MCF 10A (cell line): ENCODE measurements around the gene VWF. TPM values are rescaled to one million over a fixed set of nuclear protein-coding genes. Genes with fewer than 3 reads are reported as not detected.

Experiments used
- BruUV-seq: library from RNA; stranded (reverse); fragments of 400-500 nt; replicated peaks from 2 replicates; lab custom pipeline; 2021; lab: Mats Ljungman, UMichigan
- CTCF ChIA-PET: fragments of 300-600 bp; sonication (Branson Sonifier 250); formaldehyde crosslinking; extraction: SDS; loops from one replicate; lab custom pipeline; 2021; ENCODE audit warnings: antibody characterized with exemption, inconsistent platforms; lab: Yijun Ruan, JAX
- POLR2A ChIA-PET: fragments of 300-600, 350-650 bp; sonication (Branson Sonifier 250); formaldehyde crosslinking; extraction: SDS; loops from one replicate; lab custom pipeline; 2020; ENCODE audit warnings: antibody characterized with exemption, inconsistent platforms; lab: Yijun Ruan, JAX
- DNase-seq: peaks from one replicate; pipeline ENCODE4 v3.0.0-alpha.2; 2018; ENCODE audit not compliant: unreplicated experiment
- H3K27ac Mint-ChIP-seq: one replicate; pipeline ENCODE4 v1.8.0; 2022; ENCODE audit warnings: mild to moderate bottlenecking, low read depth, mixed read lengths; ENCODE audit not compliant: unreplicated experiment
- H3K27me3 Mint-ChIP-seq: one replicate; pipeline ENCODE4 v1.8.0; 2022; ENCODE audit warnings: mixed read lengths; ENCODE audit not compliant: insufficient read depth, unreplicated experiment
- H3K36me3 Mint-ChIP-seq: one replicate; pipeline ENCODE4 v1.8.0; 2022; ENCODE audit warnings: mild to moderate bottlenecking, moderate library complexity, mixed read lengths; ENCODE audit not compliant: insufficient read depth, unreplicated experiment
- H3K4me1 Mint-ChIP-seq: one replicate; pipeline ENCODE4 v1.8.0; 2022; ENCODE audit warnings: mixed read lengths; ENCODE audit not compliant: insufficient read depth, unreplicated experiment
- H3K4me3 Mint-ChIP-seq: one replicate; pipeline ENCODE4 v1.8.0; 2022; ENCODE audit warnings: mild to moderate bottlenecking, moderate library complexity, mixed read lengths; ENCODE audit not compliant: unreplicated experiment
- H3K9me3 Mint-ChIP-seq: one replicate; pipeline ENCODE4 v1.8.0; 2022; ENCODE audit warnings: mixed read lengths; ENCODE audit not compliant: unreplicated experiment
- intact Hi-C: fragments of 100-400 bp; cut with micrococcal nuclease; formaldehyde crosslinking; loops from 2 replicates; pipeline ENCODE4 v1.14.1; 2022
- total RNA-seq: library from RNA; stranded (reverse); gene quantifications from 2 replicates; pipeline ENCODE4 v1.2.3, GENCODE V29; 2022
- TF ChIP-seq, protein P1 (sequence below): fragments of 200-600 bp; IDR thresholded peaks from one replicate; pipeline ENCODE4 v1.8.0; 2022; ENCODE audit warnings: antibody characterized with exemption, mild to moderate bottlenecking; ENCODE audit not compliant: unreplicated experiment

VWF gene
- total RNA-seq, 1 experiment from 2014 or later: not detected

DNA sequence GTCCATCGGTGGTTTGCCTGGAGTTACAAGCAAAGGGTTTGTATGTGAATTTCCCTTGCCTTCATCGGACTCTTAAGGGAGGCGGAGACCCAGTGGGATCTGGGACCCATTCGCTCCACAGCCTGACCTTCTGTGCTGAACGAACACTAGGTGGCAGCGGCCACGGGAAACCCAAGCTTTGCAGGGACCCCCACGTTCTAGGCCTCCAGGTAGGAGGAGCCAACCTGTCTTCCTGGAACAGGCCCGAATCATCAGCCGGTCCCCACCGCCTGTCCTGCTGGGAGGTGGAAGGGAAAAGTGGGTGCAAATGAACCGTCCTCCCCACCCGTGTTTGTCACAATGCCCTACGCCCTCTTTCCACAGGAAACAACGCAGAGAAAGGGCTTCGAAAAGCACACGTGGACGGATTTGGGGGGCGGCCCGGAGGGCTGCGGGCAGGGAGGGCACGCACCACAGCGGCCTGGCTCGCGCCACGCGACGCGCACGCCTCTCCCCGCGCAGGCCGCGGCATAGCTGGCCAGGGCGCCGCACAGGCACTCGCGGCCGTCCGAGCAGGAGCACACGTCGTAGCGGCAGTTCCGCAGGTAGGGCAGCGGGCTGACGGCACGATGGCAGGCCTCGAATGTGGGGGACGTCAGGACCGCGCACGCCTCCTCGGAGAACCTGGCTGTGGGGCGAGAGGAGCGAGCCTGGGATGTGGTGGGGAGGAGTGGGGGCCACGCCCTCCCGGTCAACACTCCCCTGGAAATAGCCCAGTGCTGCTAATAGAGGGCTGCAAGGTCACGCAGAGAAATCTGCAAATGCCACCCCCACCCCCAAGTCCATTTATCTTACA lies 67.8 kb downstream of the VWF start:
- BruUV-seq: no TSS peak
- Mint-ChIP-seq H3K27ac (no peak overlapping the region), H3K4me1 (no peaks in the 10 kb centered on the region), H3K4me3 (no peak overlapping the region), H3K9me3 (no peaks in the 10 kb centered on the region), H3K36me3 (no peaks in the 10 kb centered on the region), H3K27me3 (no peaks in the 10 kb centered on the region)
- TF ChIP-seq, protein P1, sequence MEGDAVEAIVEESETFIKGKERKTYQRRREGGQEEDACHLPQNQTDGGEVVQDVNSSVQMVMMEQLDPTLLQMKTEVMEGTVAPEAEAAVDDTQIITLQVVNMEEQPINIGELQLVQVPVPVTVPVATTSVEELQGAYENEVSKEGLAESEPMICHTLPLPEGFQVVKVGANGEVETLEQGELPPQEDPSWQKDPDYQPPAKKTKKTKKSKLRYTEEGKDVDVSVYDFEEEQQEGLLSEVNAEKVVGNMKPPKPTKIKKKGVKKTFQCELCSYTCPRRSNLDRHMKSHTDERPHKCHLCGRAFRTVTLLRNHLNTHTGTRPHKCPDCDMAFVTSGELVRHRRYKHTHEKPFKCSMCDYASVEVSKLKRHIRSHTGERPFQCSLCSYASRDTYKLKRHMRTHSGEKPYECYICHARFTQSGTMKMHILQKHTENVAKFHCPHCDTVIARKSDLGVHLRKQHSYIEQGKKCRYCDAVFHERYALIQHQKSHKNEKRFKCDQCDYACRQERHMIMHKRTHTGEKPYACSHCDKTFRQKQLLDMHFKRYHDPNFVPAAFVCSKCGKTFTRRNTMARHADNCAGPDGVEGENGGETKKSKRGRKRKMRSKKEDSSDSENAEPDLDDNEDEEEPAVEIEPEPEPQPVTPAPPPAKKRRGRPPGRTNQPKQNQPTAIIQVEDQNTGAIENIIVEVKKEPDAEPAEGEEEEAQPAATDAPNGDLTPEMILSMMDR: no peak
- ChIA-PET POLR2A (no interaction called here), CTCF (interaction anchor here (1.2 to 5.9 kb wide), 4 partner anchors 18 to 228 kb away, joined by 3 to 37 read pairs (median 14); no protein-coding TSS in a partner anchor)
- intact Hi-C loops: no loop called here
- DNase-seq: no peak

DNA sequence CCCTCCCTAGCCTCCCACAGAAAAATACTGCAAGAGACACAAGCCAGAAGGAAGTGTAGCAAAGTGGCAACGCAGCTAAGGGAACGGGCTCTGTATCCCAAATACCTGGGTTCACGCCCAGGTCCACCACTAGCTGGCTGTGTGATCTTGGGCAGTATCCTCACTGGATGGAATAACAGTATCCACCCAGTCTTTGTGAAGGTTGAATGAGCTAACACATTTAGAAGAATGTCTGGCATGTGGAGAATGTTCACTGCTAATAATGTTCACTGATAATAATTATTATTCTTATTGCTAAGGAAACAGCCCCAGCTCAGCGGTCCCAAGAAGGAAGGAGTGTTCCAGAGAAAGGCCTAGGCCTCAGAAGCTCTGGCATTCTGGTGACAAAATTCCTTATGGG lies 70.9 kb downstream of the VWF start:
- no TSS peak for BruUV-seq
- intact Hi-C loops: no loop called here
- CTCF ChIA-PET: interaction anchor here (1.0 to 4.8 kb wide), 6 partner anchors 10 to 231 kb away, joined by 5 to 20 read pairs (median 8); no protein-coding TSS in a partner anchor

DNA sequence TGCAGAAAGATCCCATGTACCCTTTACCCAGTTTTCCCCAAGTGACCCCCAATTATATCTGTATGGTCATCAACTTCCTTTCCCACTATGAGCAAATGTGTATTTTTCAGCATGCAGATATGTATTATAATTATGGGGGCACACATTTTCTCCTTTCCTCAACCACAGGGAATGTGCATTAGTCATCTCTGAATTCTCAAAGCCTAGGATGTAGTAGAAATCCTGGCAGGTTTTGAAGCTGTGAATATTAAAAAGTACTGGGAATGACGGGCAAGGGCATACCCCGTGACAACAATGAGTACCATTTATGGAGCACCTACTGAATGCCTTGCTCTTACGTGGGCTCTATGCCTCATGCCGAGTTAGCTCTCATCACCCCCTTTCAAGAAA lies 71.5 kb downstream of the VWF start:
- no peak for DNase-seq
- Mint-ChIP-seq H3K4me1 (no peaks in the 10 kb centered on the region), H3K4me3 (no peak overlapping the region), H3K27me3 (no peaks in the 10 kb centered on the region), H3K36me3 (no peaks in the 10 kb centered on the region), H3K27ac (no peak overlapping the region), H3K9me3 (no peaks in the 10 kb centered on the region)
- BruUV-seq: no TSS peak
- intact Hi-C loops: no loop called here
- TF ChIP-seq, protein P1: no peak
- CTCF ChIA-PET: interaction anchor here (1.0 to 4.8 kb wide), 6 partner anchors 10 to 231 kb away, joined by 5 to 20 read pairs (median 8); no protein-coding TSS in a partner anchor
- POLR2A ChIA-PET: no interaction called here

More for the DNA sequence above, 70.9 kb downstream of the VWF start:
- no peak for DNase-seq
- POLR2A ChIA-PET: no interaction called here
- Mint-ChIP-seq H3K36me3 (no peaks in the 10 kb centered on the region), H3K9me3 (no peaks in the 10 kb centered on the region), H3K27ac (no peak overlapping the region), H3K4me3 (no peak overlapping the region), H3K4me1 (no peaks in the 10 kb centered on the region), H3K27me3 (no peaks in the 10 kb centered on the region)
- TF ChIP-seq, protein P1: no peak

- Mint-ChIP-seq H3K4me1 (peaks cover 5% of the 10 kb centered on the region), H3K4me3 (no peak overlapping the region), H3K36me3 (no peaks in the 10 kb centered on the region), H3K9me3 (no peaks in the 10 kb centered on the region), H3K27ac (no peak overlapping the region), H3K27me3 (no peaks in the 10 kb centered on the region)
- ChIA-PET CTCF (interaction anchor here (0.8 to 4.8 kb wide), 7 partner anchors 9 to 232 kb away, joined by 4 to 20 read pairs (median 6); no protein-coding TSS in a partner anchor), POLR2A (no interaction called here)
- BruUV-seq: no TSS peak
- TF ChIP-seq, protein P1: no peak
- intact Hi-C loops: no loop called here
- DNase-seq: no peak
These were observed 72.1 kb downstream of the VWF start for GRCh38 chr12:6052206-6052939.
